Measurements from ENCODE around the gene PSMD12. TPM values are rescaled to one million over a fixed set of nuclear protein-coding genes. Genes with fewer than 3 reads are reported as not detected.
A peak's percentile ranks its signal among the peaks of the same experiment; 100 is the strongest.

PSMD12 gene
- total and polyA plus RNA-seq, 2 donors (not counting 3 experiments of a cell fraction or from before 2014, with no cell fraction given): 14.1 to 73.0 TPM

DNA sequence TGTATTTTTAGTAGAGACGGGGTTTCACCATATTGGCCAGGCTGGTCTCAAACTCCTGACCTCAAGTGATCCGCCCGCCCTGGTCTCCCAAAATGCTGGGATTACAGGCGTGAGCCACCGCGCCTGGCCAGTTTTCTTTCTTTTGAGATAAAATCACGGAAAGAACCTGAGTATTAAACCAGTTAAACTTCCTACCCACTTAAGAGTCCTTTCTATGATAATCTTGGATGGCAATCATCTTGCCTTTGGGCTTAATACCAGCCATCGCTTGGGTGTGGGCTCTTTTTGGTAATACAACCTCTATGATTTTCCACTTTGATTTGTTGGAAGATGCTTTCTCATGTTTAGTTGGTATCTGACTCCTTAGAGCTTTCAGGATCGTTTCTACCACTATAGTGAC, 34.7 kb upstream of the PSMD12 start:
- dilution Hi-C loops (cut with MboI; ENCODE audit: extremely low pct_ligation_motif_present, low sequenced_read_pairs): no loop called here
- BruUV-seq (replicated peaks): no TSS peak
- intact Hi-C loops (cut with micrococcal nuclease): no loop called here
- POLR2A ChIA-PET: no interaction called here
- Histone ChIP-seq H3K27me3 (ENCODE audit: control insufficient read depth in 2 of 2, insufficient read depth in 2 of 2, low read length in 2 of 2) (no peaks in the 10 kb centered on the region), H3K4me2 (ENCODE audit: insufficient read depth, low read length) (no peak overlapping the region), H3K36me3 (ENCODE audit: control insufficient read depth in 2 of 2, extremely low read depth in 1 of 2, insufficient read depth in 2 of 2, low read length in 2 of 2) (no peaks in the 10 kb centered on the region), H3K27ac (ENCODE audit: insufficient read depth, low read depth, low read length) (no peak overlapping the region), H3K9me1 (replicated peaks; ENCODE audit: control insufficient read depth, extremely low read depth, insufficient read depth, low read length) (no peaks in the 10 kb centered on the region), H4K20me1 (replicated peaks; ENCODE audit: control insufficient read depth, extremely low read depth, insufficient read depth, low read length) (no peaks in the 10 kb centered on the region), H3K4me1 (ENCODE audit: control insufficient read depth, extremely low read depth, insufficient read depth, low read length) (no peaks in the 10 kb centered on the region), H3K79me2 (ENCODE audit: control insufficient read depth, insufficient read depth, low read length) (no peaks in the 10 kb centered on the region), H3K9ac (replicated peaks; ENCODE audit: extremely low read depth, insufficient read depth, low read length) (no peak overlapping the region), H3K4me3 (replicated peaks in 1 of 3; ENCODE audit: insufficient read depth in 1 of 3, low read depth in 1 of 3, low read length in 3 of 3) (no peak overlapping the region), H3K9me3 (replicated peaks; ENCODE audit: control insufficient read depth, insufficient read depth, low read length) (no peaks in the 10 kb centered on the region), H2AFZ (ENCODE audit: low read depth, low read length) (no peak overlapping the region)
- TF ChIP-seq EZH2 (IDR thresholded peaks at IDR 0.05; ENCODE audit: borderline replicate concordance, low read depth, low read length, severe bottlenecking) (no peak), FOS (IDR thresholded peaks at IDR 0.05; ENCODE audit: borderline replicate concordance, insufficient read depth, low read length) (no peak)
- DNase-seq (ENCODE audit: low read depth, low spot score) (no peak), FAIRE-seq (no peak)
- CTCF ChIA-PET: interaction anchor here (1.1 kb wide), 1 partner anchor 11 kb away, joined by 3 read pairs; no protein-coding TSS in a partner anchor

DNA sequence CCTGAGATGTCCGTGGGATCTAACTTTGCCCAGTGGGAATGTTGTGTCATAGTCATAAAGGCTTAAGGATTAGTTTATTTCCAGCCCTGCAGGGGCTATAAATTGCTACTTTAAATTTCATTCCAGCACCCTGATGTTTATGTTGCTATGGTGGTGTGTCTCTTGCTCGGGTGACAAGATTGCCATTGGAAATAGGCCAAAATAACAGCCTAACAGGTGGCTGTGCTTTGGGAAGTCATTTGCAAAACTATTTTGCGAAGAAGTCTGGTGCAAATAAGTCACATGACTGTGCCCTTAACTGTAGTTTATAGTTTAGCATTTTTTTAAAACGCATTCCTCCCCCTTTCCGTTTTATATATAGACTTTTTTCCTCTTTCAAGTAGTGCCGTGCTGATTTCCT, 33.8 kb upstream of the PSMD12 start:
- DNase-seq (ENCODE audit: low read depth, low spot score) (peak; percentile 27), FAIRE-seq (no peak)
- no peaks in the 10 kb centered on the region for H3K9me3 ChIP-seq (replicated peaks; ENCODE audit: control insufficient read depth, insufficient read depth, low read length)
- CTCF ChIA-PET: interaction anchor here (1.1 kb wide), 1 partner anchor 11 kb away, joined by 3 read pairs; no protein-coding TSS in a partner anchor
- no peaks in the 10 kb centered on the region for H3K79me2 ChIP-seq (ENCODE audit: control insufficient read depth, insufficient read depth, low read length)
- H4K20me1 ChIP-seq (replicated peaks; ENCODE audit: control insufficient read depth, extremely low read depth, insufficient read depth, low read length): no peaks in the 10 kb centered on the region
- H3K4me3 ChIP-seq (replicated peaks in 1 of 3; ENCODE audit: insufficient read depth in 1 of 3, low read depth in 1 of 3, low read length in 3 of 3): no peak overlapping the region
- no peak overlapping the region for H3K9ac ChIP-seq (replicated peaks; ENCODE audit: extremely low read depth, insufficient read depth, low read length)
- H3K9me1 ChIP-seq (replicated peaks; ENCODE audit: control insufficient read depth, extremely low read depth, insufficient read depth, low read length): no peaks in the 10 kb centered on the region
- no peaks in the 10 kb centered on the region for H3K4me1 ChIP-seq (ENCODE audit: control insufficient read depth, extremely low read depth, insufficient read depth, low read length)
- H3K27ac ChIP-seq (ENCODE audit: insufficient read depth, low read depth, low read length): no peak overlapping the region
- H3K27me3 ChIP-seq (ENCODE audit: control insufficient read depth in 2 of 2, insufficient read depth in 2 of 2, low read length in 2 of 2): no peaks in the 10 kb centered on the region
- POLR2A ChIA-PET: no interaction called here
- dilution Hi-C loops (cut with MboI; ENCODE audit: extremely low pct_ligation_motif_present, low sequenced_read_pairs) (no loop called here), intact Hi-C loops (cut with micrococcal nuclease) (no loop called here)
- BruUV-seq (replicated peaks): no TSS peak
- H3K36me3 ChIP-seq (ENCODE audit: control insufficient read depth in 2 of 2, extremely low read depth in 1 of 2, insufficient read depth in 2 of 2, low read length in 2 of 2): no peaks in the 10 kb centered on the region
- H2AFZ ChIP-seq (ENCODE audit: low read depth, low read length): no peak overlapping the region
- H3K4me2 ChIP-seq (ENCODE audit: insufficient read depth, low read length): no peak overlapping the region
- no peak for TF ChIP-seq POLR2AphosphoS5 (IDR thresholded peaks at IDR 0.05; ENCODE audit: insufficient read depth, low read depth, low read length)
- TF ChIP-seq JUN (IDR thresholded peaks at IDR 0.05; ENCODE audit: borderline replicate concordance, insufficient read depth, insufficient read length, low read depth): no peak
- TF ChIP-seq FOS (IDR thresholded peaks at IDR 0.05; ENCODE audit: borderline replicate concordance, insufficient read depth, low read length): no peak
- TF ChIP-seq POLR2A (IDR thresholded peaks at IDR 0.05; ENCODE audit: low read depth, low read length): no peak
- no peak for TF ChIP-seq EZH2 (IDR thresholded peaks at IDR 0.05; ENCODE audit: borderline replicate concordance, low read depth, low read length, severe bottlenecking)
- no peak for TF ChIP-seq GATA2 (IDR thresholded peaks at IDR 0.05; ENCODE audit: insufficient read depth, insufficient read length, low read depth, low read length)
